Lower leg skin (tissue), 4 donors: Measurements from ENCODE around the gene AACS. TPM values are rescaled to one million over a fixed set of nuclear protein-coding genes. Genes with fewer than 3 reads are reported as not detected.
"Not testable (repeated sequence)": the region's sequence is repeated elsewhere in the genome, so short reads cannot be mapped to it uniquely, and the experiment has no call there.

ENCODE experiments used
- DNase-seq, 2 donors: peaks; one replicate each; pipeline ENCODE4 v3.0.0-alpha.2; 2019; ENCODE audit warnings: low spot score in 2 of 2
- H3K4me3 ChIP-seq: fragments of 200-600 bp; sonication (generic); 2 replicates; pipeline ENCODE4 v1.5.1; 2017; ENCODE audit warnings: mild to moderate bottlenecking, low read depth; ENCODE audit not compliant: poor library complexity, severe bottlenecking
- POLR2A ChIP-seq, 2 donors: fragments of 450-650 bp; IDR thresholded peaks; one replicate each; pipeline ENCODE4 v1.6.1; 2016 to 2017; ENCODE audit warnings: antibody characterized with exemption in 2 of 2, mild to moderate bottlenecking in 1 of 2, moderate library complexity in 1 of 2
- WGBS, 2 donors: methylation state at CpG; one replicate each; pipeline ENCODE4 v1.1.5; 2018; 5-methylcytosine and 5-hydroxymethylcytosine counted together
- intact Hi-C: fragments of 100-400 bp; cut with DNase I; formaldehyde crosslinking; loops from one replicate; pipeline ENCODE4 v1.15.0; 2023; ENCODE audit warnings: low total_unique reads
- total RNA-seq, 4 donors: library from RNA; depleted of rRNA; stranded (reverse); fragments of >200 nt; gene quantifications; one replicate each; pipeline ENCODE4 v1.1.0, GENCODE V29; 2016
- TF ChIP-seq, protein P1 (sequence below), 3 donors: fragments of 450-650 bp; IDR thresholded peaks; one replicate each; pipeline ENCODE4 v1.5.1; 2016; ENCODE audit warnings: antibody characterized with exemption in 3 of 3, mild to moderate bottlenecking in 3 of 3, moderate library complexity in 2 of 3

AACS gene
- total RNA-seq, 4 donors from 2014 or later: 63.5 to 83.8 (median 71.4) TPM

- no peak for TF ChIP-seq POLR2A (IDR thresholded peaks at IDR 0.05)
- TF ChIP-seq, protein P1, sequence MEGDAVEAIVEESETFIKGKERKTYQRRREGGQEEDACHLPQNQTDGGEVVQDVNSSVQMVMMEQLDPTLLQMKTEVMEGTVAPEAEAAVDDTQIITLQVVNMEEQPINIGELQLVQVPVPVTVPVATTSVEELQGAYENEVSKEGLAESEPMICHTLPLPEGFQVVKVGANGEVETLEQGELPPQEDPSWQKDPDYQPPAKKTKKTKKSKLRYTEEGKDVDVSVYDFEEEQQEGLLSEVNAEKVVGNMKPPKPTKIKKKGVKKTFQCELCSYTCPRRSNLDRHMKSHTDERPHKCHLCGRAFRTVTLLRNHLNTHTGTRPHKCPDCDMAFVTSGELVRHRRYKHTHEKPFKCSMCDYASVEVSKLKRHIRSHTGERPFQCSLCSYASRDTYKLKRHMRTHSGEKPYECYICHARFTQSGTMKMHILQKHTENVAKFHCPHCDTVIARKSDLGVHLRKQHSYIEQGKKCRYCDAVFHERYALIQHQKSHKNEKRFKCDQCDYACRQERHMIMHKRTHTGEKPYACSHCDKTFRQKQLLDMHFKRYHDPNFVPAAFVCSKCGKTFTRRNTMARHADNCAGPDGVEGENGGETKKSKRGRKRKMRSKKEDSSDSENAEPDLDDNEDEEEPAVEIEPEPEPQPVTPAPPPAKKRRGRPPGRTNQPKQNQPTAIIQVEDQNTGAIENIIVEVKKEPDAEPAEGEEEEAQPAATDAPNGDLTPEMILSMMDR (IDR thresholded peaks at IDR 0.05): no peak
- DNase-seq: no peak
- intact Hi-C loops: no loop called here
- H3K4me3 ChIP-seq: no peak overlapping the region
- WGBS, 2 donors: 83 to 89% methylated on average over 6 of the region's 6 CpGs
Observed at GRCh38 chr12:125070112-125070511, 4.9 kb downstream of the AACS start.

- WGBS, 2 donors: 92 to 96% methylated on average over 11 of the region's 11 CpGs
- TF ChIP-seq, protein P1 (IDR thresholded peaks at IDR 0.05): no peak
- TF ChIP-seq POLR2A (IDR thresholded peaks at IDR 0.05): no peak
- H3K4me3 ChIP-seq: no peak overlapping the region
- no peak for DNase-seq
- intact Hi-C loops: no loop called here
Observed at GRCh38 chr12:125070661-125071390, 5.6 kb downstream of the AACS start.

DNA sequence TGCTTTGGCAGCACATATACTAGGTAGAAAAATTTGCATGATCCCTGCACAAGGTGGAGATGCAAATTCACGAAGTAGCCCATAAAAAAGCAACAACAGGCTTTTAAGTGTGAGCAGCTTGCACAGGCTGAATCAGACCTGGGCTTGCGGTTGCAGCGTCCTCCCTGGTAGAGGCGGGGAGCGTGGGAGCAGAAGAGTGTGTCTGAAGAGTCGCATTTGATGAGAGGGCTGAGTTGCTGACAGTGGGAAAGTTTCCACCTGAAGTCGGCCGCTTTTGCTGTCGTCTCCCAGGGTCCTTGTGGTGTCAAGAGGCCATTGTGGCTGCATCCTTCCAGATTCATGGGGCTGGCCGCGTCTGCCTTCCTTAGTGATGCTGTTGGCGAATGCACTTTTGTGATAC is 6.2 kb downstream of the AACS start:
- intact Hi-C loops: no loop called here
- TF ChIP-seq POLR2A (IDR thresholded peaks at IDR 0.05): no peak
- TF ChIP-seq, protein P1 (IDR thresholded peaks at IDR 0.05): no peak
- no peak overlapping the region for H3K4me3 ChIP-seq
- 93 to 95% methylated on average over 12 of the region's 12 CpGs for WGBS, 2 donors
- DNase-seq: no peak

GRCh38 chr12:125072496-125072895 is 7.3 kb downstream of the AACS start:
- intact Hi-C loops: no loop called here
- TF ChIP-seq, protein P1 (IDR thresholded peaks at IDR 0.05): no peak
- WGBS, 2 donors: 88 to 97% methylated on average over 2 of the region's 2 CpGs
- no peak for DNase-seq
- no peak overlapping the region for H3K4me3 ChIP-seq

DNA sequence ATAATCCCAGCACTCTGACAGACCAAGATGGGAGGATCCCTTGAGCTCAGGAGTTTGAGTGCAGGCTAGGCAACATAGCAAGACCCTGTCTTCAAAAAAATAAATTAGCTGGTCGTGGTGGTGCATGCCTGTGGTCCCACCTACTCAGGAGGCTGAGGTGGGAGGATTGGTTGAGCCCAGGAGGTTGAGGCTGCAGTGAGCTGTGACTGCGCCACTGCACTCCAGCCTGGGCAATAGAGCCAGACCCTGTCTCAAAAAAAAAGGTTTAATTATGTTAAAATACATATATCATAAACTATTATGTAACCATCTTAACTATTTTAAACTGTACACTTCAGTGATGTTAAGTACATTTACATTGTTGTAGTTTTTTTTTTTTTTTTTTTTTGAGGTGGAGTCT is 9.1 kb downstream of the AACS start:
- 87 to 88% methylated on average over 2 of the region's 2 CpGs for WGBS, 2 donors
- DNase-seq, intact Hi-C loops, H3K4me3 ChIP-seq: not testable (repeated sequence)

DNA sequence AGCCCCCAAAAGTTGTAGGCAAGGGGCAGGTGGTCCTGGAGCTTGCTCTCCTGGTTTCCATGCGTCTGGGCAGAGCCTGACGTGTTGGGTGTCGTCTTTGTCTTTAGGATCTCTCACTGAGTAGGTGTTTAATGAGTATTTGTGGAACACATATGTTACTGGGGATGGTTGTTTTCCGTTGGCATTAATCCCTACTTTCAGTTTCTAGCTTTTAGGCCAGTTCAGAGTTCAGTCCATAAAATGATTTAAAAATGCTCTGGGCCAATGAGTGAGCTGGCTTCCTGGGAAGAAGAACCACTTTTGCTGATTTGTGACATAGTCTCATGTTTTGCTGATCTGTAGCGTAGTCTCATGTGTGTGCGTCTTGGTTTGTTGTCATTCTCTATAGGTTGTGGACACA is 10.9 kb downstream of the AACS start:
- H3K4me3 ChIP-seq: no peak overlapping the region
- TF ChIP-seq POLR2A (IDR thresholded peaks at IDR 0.05): no peak
- TF ChIP-seq, protein P1 (IDR thresholded peaks at IDR 0.05): no peak
- intact Hi-C loops: no loop called here
- 82 to 94% methylated on average over 6 of the region's 6 CpGs for WGBS, 2 donors
- no peak for DNase-seq
